SK-N-SH treated with all-trans-retinoic acid at 6 μM for 48 hours (cell line): ENCODE measurements around the gene GALM.
"Not testable (repeated sequence)": the region's sequence is repeated elsewhere in the genome, so short reads cannot be mapped to it uniquely, and the experiment has no call there.

ENCODE experiments used
- ISL1 ChIP-seq: fragments of 250-450 bp; sonication (Bioruptor Pico); IDR thresholded peaks from 2 replicates; pipeline ENCODE4 v2.1.2; 2022; ENCODE audit warnings: mild to moderate bottlenecking, moderate library complexity
- PATZ1 ChIP-seq: fragments of 250-450 bp; sonication (Bioruptor Pico); IDR thresholded peaks from 2 replicates; pipeline ENCODE4 v1.8.0; 2020; ENCODE audit warnings: mild to moderate bottlenecking, moderate library complexity, borderline replicate concordance
- RARB ChIP-seq: fragments of 250-450 bp; sonication (Bioruptor Pico); IDR thresholded peaks from 2 replicates; pipeline ENCODE4 v1.8.0; 2021; ENCODE audit warnings: mild to moderate bottlenecking, moderate library complexity
- ZFP30 ChIP-seq: fragments of 450-650 bp; formaldehyde crosslinking; IDR thresholded peaks from 2 replicates; pipeline ENCODE4 v1.5.0; 2022; ENCODE audit warnings: mild to moderate bottlenecking, moderate library complexity
- ZNF565 ChIP-seq: fragments of 450-650 bp; formaldehyde crosslinking; conservative IDR thresholded peaks from 2 replicates; pipeline ENCODE4 v1.5.0; 2020; ENCODE audit warnings: low read depth, mild to moderate bottlenecking, moderate library complexity

GRCh38 chr2:38680868-38681267, 15.0 kb downstream of the GALM start:
- TF ChIP-seq PATZ1 (CRISPR knock-in tag); ZFP30; RARB (CRISPR knock-in tag); ISL1 (CRISPR knock-in tag); ZNF565: not testable (repeated sequence)
